Activated T-cell treated with anti-CD3 and anti-CD28 coated beads for 48 hours (primary cell): Measurements from ENCODE around the gene BICDL1.

Experiments used
- DNase-seq: peaks from one replicate; pipeline ENCODE4 v3.0.0-alpha.2; 2020; ENCODE audit warnings: low read depth

Gene BICDL1

GRCh38 chr12:120130011-120130410, 141.0 kb downstream of the BICDL1 start:
- no peak for DNase-seq

GRCh38 chr12:120131116-120131515, 142.1 kb downstream of the BICDL1 start:
- DNase-seq = no peak

GRCh38 chr12:120132054-120132836, 143.2 kb downstream of the BICDL1 start:
- DNase-seq = no peak

DNA sequence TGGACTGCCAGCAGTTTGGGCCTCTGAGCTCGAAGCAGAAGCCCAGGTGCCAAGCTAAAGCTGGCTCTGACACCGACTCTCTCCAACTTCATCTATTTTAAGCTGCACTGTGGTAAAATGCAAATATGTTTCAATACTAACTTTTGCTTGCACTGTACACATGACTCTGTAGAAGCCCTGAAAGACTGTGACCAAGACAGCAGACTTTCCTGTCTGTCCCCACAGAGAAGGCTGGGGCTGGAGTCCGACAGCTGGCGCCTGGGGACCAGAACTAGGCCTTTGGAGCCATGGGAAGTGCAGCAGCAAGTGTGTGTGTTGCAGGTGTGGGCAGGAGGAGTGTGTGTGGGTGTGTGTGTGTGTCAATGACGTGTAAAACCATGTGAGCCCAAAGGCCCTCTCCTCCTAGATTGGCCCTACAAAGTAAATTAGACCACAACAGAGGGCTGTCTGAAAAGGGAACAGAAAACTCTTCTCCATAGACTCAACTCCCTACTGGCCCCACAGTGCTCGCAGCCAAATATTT, 143.9 kb downstream of the BICDL1 start:
- DNase-seq = no peak

GRCh38 chr12:120134307-120134980, 145.4 kb downstream of the BICDL1 start:
- DNase-seq = no peak

DNA sequence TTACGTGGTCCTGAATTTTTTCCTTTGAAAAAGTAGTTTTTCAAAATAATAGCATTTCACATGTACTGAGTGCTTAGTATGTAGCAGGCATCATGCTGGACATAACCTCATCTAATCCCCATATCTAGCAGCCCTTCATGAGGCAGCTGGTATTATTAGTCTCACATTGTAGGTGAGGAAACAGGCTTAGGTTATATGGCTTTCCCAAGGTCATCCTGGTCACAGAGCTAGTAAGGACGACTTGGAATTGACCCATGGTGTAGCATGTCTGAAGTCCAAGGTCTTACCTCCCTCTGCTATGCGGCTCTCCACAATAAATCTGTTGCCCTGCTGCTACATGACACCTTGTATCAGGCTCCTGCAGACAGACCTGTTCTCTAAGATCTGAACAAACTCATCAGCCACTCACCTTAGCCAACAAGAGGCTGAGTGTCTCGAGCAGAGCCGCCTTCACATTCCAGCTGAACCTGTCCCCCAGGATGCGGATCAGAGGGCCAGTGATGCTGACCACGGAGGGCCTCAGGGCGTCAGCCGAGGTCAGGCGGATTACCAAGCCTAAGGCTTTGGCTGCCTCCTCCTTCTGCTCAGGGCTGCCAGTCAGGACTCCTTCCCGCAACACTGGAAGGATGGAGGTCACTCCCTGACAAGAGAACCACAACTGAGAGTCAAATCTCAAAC, 147.2 kb downstream of the BICDL1 start:
- DNase-seq = no peak

- no peak for DNase-seq
Observed at GRCh38 chr12:120137833-120138232, 148.8 kb downstream of the BICDL1 start.

GRCh38 chr12:120138366-120138765, 149.3 kb downstream of the BICDL1 start:
- DNase-seq = no peak

GRCh38 chr12:120139958-120140357, 150.9 kb downstream of the BICDL1 start:
- DNase-seq = no peak

DNA sequence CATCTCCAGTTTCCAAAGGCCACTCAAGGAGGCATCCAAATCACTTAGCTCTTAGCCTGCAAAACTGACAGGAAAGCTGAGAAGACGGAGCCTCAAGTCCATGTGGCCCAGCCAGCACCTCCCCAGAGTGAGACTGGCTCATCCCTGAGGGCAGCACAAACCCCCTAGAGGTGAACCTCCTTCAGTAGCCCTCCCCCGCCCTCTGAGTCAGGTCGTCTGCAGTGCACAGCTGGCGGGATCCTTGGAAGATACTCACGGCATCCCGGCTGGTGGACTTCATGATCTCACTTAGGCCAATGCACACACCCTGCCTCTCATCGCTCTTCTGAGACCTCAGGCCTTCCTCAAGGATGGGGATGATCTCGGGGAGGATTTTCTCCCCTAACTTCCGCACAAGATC, 151.6 kb downstream of the BICDL1 start:
- no peak for DNase-seq

DNA sequence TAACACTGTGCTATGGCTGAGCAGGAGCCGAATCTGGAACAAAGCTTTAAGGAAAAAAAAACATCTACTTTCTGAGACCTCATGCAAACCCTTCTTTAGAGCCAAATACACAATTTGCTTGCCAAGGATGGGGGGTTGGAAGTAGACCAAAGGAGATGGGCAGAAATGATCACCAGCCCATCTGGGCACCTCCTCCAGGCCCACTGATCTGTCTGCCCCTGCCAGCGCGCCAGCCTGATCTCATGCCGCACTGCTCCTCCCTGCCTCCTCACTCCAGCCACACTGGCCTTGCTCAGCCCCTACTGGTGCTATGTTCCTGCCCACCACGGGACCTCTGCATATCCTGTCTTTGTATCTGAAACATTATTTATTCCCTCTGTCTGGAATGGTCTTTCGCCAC, 152.3 kb downstream of the BICDL1 start:
- no peak for DNase-seq

- DNase-seq = no peak
Observed at GRCh38 chr12:120142231-120142877, 153.3 kb downstream of the BICDL1 start.
